ENCODE results near the gene WBP11. TPM values are rescaled to one million over a fixed set of nuclear protein-coding genes. Genes with fewer than 3 reads are reported as not detected.

Gene WBP11
- total and polyA plus RNA-seq, 2 of the 13 experiments (the other 11 are each of a cell fraction or from before 2014, with no cell fraction given) = 7.6 to 31.0 TPM

DNA sequence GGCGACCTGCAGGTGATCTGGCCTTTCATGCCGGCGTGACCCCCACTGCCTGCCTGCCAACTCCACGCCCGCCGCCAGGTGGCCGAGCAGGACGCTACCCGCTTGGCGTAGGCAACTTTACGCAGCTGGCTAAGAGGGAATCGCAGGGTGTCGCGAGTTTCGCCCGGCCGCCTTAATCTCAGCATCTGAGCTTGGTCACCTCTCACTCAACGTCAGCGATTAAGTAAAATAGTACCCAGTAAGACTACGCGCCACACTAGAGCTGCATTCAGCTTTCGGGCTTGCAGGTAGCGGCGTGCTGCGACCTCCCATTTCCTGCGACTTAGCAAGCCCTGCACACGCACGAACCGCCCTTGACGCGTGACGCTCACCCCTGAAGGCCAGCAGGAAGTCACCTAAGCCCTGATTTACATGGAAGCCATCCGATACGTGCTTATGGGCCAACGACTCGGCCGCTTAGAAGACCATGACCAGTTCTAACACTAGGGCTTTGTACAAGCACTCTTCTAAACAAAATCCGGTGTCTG is 33.2 kb downstream of the WBP11 start (continued):
- peak; percentile 16; the same call in 1 of the 2 replicates for TF ChIP-seq NFYB (CRISPR knock-in tag; IDR thresholded peaks at IDR 0.05)
- no peak for TF ChIP-seq ZBTB33 (CRISPR knock-in tag; IDR thresholded peaks at IDR 0.05)
- no peak for TF ChIP-seq SP140L (CRISPR knock-in tag; IDR thresholded peaks at IDR 0.05; ENCODE audit: borderline replicate concordance)
- no peak for TF ChIP-seq PRDM15 (CRISPR knock-in tag; IDR thresholded peaks at IDR 0.05)
- TF ChIP-seq, protein P1, sequence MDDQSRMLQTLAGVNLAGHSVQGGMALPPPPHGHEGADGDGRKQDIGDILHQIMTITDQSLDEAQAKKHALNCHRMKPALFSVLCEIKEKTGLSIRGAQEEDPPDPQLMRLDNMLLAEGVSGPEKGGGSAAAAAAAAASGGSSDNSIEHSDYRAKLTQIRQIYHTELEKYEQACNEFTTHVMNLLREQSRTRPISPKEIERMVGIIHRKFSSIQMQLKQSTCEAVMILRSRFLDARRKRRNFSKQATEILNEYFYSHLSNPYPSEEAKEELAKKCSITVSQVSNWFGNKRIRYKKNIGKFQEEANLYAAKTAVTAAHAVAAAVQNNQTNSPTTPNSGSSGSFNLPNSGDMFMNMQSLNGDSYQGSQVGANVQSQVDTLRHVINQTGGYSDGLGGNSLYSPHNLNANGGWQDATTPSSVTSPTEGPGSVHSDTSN (CRISPR knock-in tag; IDR thresholded peaks at IDR 0.05; ENCODE audit: borderline replicate concordance) = no peak
- peak; percentile 37; the same call in 1 of the 2 replicates for TF ChIP-seq PHF21A (CRISPR knock-in tag; IDR thresholded peaks at IDR 0.05)
- TF ChIP-seq SMARCC2 (IDR thresholded peaks at IDR 0.05) = no peak
- no peak for TF ChIP-seq NKX3-1 (CRISPR knock-in tag; IDR thresholded peaks at IDR 0.05)
- TF ChIP-seq NONO (IDR thresholded peaks at IDR 0.05) = no peak
- TF ChIP-seq NONO (CRISPR knock-in tag; conservative IDR thresholded peaks at IDR 0.05) = peak; percentile 87; the same call in 1 of the 2 replicates
- no peak; the same call in 1 of the 2 replicates for TF ChIP-seq HES4 (CRISPR knock-in tag; IDR thresholded peaks at IDR 0.05; ENCODE audit: borderline replicate concordance)
- TF ChIP-seq CTCF (CRISPR knock-in tag; IDR thresholded peaks at IDR 0.05) = peak; percentile 87
- no peak for TF ChIP-seq MLXIP (CRISPR knock-in tag; IDR thresholded peaks at IDR 0.05; ENCODE audit: borderline replicate concordance)
- no peak for TF ChIP-seq ZFP36 (IDR thresholded peaks at IDR 0.05; ENCODE audit: borderline replicate concordance, low read depth, low read length, partially characterized antibody)
- no peak for TF ChIP-seq ZNF549 (CRISPR knock-in tag; IDR thresholded peaks at IDR 0.05)
- no peak for TF ChIP-seq CBX1 (IDR thresholded peaks at IDR 0.05; ENCODE audit: low read depth)
- TF ChIP-seq ZNF724P (CRISPR knock-in tag; IDR thresholded peaks at IDR 0.05; ENCODE audit: borderline replicate concordance) = peak; percentile 81; the same call in 1 of the 2 replicates
- TF ChIP-seq TBX3 (IDR thresholded peaks at IDR 0.05; ENCODE audit: borderline replicate concordance) = no peak
- no peak for TF ChIP-seq REXO4 (CRISPR knock-in tag; IDR thresholded peaks at IDR 0.05; ENCODE audit: borderline replicate concordance)
